H1 (cell line): Measurements from ENCODE around the gene IFNG-AS1. TPM values are rescaled to one million over a fixed set of nuclear protein-coding genes. Genes with fewer than 3 reads are reported as not detected.

Source experiments
- CTCF ChIA-PET: fragments of 300-600 bp; sonication (Branson Sonifier 250); formaldehyde crosslinking; loops from one replicate; lab custom pipeline; 2021; ENCODE audit not compliant: partially characterized antibody; lab: Charles Lee
- POLR2A ChIA-PET: fragments of 300-600 bp; sonication (Branson Sonifier 250); formaldehyde crosslinking; loops from one replicate; lab custom pipeline; 2021; ENCODE audit warnings: inconsistent platforms; ENCODE audit not compliant: partially characterized antibody; lab: Charles Lee
- DNase-seq, 2 experiments: peaks; one replicate each; pipeline versions ENCODE4 v3.0.0 to v3.0.0-alpha.2; 2010 to 2022; ENCODE audit warnings: low spot score in 2 of 2, low read depth in 1 of 2, mixed read lengths in 1 of 2
- FAIRE-seq: peaks from 2 replicates; lab custom pipeline; 2011; peaks lifted over from hg19 to GRCh38; lab: Jason Lieb, UNC
- H2AFZ ChIP-seq: 2 replicates; pipeline ENCODE4 v1.8.1; 2012; ENCODE audit warnings: low read length, inconsistent platforms
- H2AK5ac ChIP-seq: 2 replicates; pipeline ENCODE4 v1.6.1; 2013; ENCODE audit warnings: low read depth, low read length
- H2BK120ac ChIP-seq: replicated peaks from 2 replicates; pipeline ENCODE3; 2013; ENCODE audit warnings: low read depth, low read length, inconsistent platforms
- H2BK12ac ChIP-seq: 2 replicates; pipeline ENCODE4 v1.6.1; 2013; ENCODE audit warnings: low read depth, low read length
- H2BK15ac ChIP-seq: 2 replicates; pipeline ENCODE4 v1.6.1; 2013; ENCODE audit warnings: low read length
- H2BK20ac ChIP-seq: 2 replicates; pipeline ENCODE4 v1.6.1; 2013; ENCODE audit warnings: low read length
- H2BK5ac ChIP-seq: 2 replicates; pipeline ENCODE4 v1.6.1; 2013; ENCODE audit warnings: low read depth, low read length
- H3K14ac ChIP-seq: 2 replicates; pipeline ENCODE4 v1.6.1; 2013; ENCODE audit warnings: inconsistent platforms; ENCODE audit not compliant: insufficient read length
- H3K18ac ChIP-seq: 2 replicates; pipeline ENCODE4 v1.6.1; 2013; ENCODE audit warnings: low read length; ENCODE audit errors: extremely low read depth
- H3K23ac ChIP-seq: 2 replicates; pipeline ENCODE4 v1.6.1; 2013; ENCODE audit warnings: inconsistent platforms; ENCODE audit not compliant: insufficient read length
- H3K23me2 ChIP-seq: 2 replicates; pipeline ENCODE4 v1.6.1; 2013; ENCODE audit warnings: low read depth, low read length
- H3K27ac ChIP-seq: 2 replicates; pipeline ENCODE4 v1.6.1; 2011; ENCODE audit warnings: low read depth, low read length, inconsistent platforms
- H3K27me3 ChIP-seq, 4 experiments: replicated peaks in 1 of 4; 1 replicate in 1 of 4; 2 replicates in 3 of 4; pipeline versions ENCODE4 v1.6.1 to v1.8.1; 2011 to 2013; ENCODE audit warnings: low read length in 3 of 4, mild to moderate bottlenecking in 3 of 4, inconsistent platforms in 2 of 4, mixed read lengths in 2 of 4, moderate library complexity in 1 of 4; ENCODE audit not compliant: control insufficient read depth in 3 of 4, insufficient read depth in 3 of 4; ENCODE audit errors: extremely low read depth in 1 of 4
- H3K36me3 ChIP-seq, 4 experiments: 2 replicates each; pipeline versions ENCODE4 v1.6.1 to v1.8.1; 2011 to 2013; ENCODE audit warnings: mild to moderate bottlenecking in 4 of 4, low read length in 3 of 4, moderate library complexity in 2 of 4, control low read depth in 1 of 4, inconsistent platforms in 1 of 4; ENCODE audit not compliant: insufficient read depth in 4 of 4, control insufficient read depth in 2 of 4
- H3K4ac ChIP-seq: replicated peaks from 2 replicates; pipeline ENCODE3; 2013; ENCODE audit warnings: low read length, low read depth, mixed read lengths, inconsistent platforms; ENCODE audit not compliant: insufficient read length
- H3K4me1 ChIP-seq, 4 experiments: replicated peaks in 1 of 4; 1 replicate in 1 of 4; 2 replicates in 3 of 4; pipeline versions ENCODE4 v1.6.1 to v1.8.1; 2011 to 2013; ENCODE audit warnings: low read length in 3 of 4, inconsistent platforms in 2 of 4, mixed read lengths in 1 of 4; ENCODE audit not compliant: insufficient read depth in 4 of 4, control insufficient read depth in 3 of 4
- H3K4me2 ChIP-seq, 2 experiments: 2 replicates each; pipeline versions ENCODE4 v1.6.1 to v1.8.1; 2011 to 2013; ENCODE audit warnings: low read depth in 2 of 2, low read length in 2 of 2, control low read depth in 1 of 2, inconsistent platforms in 1 of 2, mild to moderate bottlenecking in 1 of 2; ENCODE audit not compliant: insufficient read depth in 1 of 2
- H3K4me3 ChIP-seq, 4 experiments: fragments of 200-600, 300-600 bp in 1 of 4; sonication (generic), shearing (Covaris generic), sonication (Bioruptor Twin) in 1 of 4; 2 replicates each; pipeline versions ENCODE4 v1.5.1 to v1.8.1; 2011 to 2016; ENCODE audit warnings: low read length in 4 of 4, low read depth in 3 of 4, control low read depth in 2 of 4, inconsistent platforms in 2 of 4, mild to moderate bottlenecking in 2 of 4, mixed read lengths in 1 of 4, moderate library complexity in 1 of 4; ENCODE audit not compliant: insufficient read depth in 2 of 4; ENCODE audit errors: extremely low read depth in 1 of 4
- H3K56ac ChIP-seq: replicated peaks from 2 replicates; pipeline ENCODE3; 2013; ENCODE audit warnings: low read depth, mild to moderate bottlenecking, mixed read lengths, low read length, inconsistent platforms; ENCODE audit not compliant: insufficient read length
- H3K79me1 ChIP-seq: 2 replicates; pipeline ENCODE4 v1.6.1; 2013; ENCODE audit warnings: low read depth, low read length, control low read depth
- H3K79me2 ChIP-seq, 2 experiments: 2 replicates each; pipeline versions ENCODE4 v1.6.1 to v1.8.1; 2012 to 2013; ENCODE audit warnings: low read length in 2 of 2, mild to moderate bottlenecking in 2 of 2, inconsistent platforms in 1 of 2; ENCODE audit not compliant: insufficient read depth in 2 of 2, control insufficient read depth in 1 of 2
- H3K9ac ChIP-seq, 4 experiments: replicated peaks in 1 of 4; 1 replicate in 1 of 4; 2 replicates in 3 of 4; pipeline versions ENCODE4 v1.6.1 to v1.8.1; 2011 to 2013; ENCODE audit warnings: low read depth in 3 of 4, low read length in 3 of 4, control low read depth in 2 of 4, mild to moderate bottlenecking in 2 of 4, moderate library complexity in 2 of 4, inconsistent platforms in 1 of 4; ENCODE audit errors: extremely low read depth in 1 of 4
- H3K9me3 ChIP-seq, 2 experiments: 2 replicates each; pipeline versions ENCODE4 v1.6.1 to v1.8.1; 2012 to 2013; ENCODE audit warnings: mild to moderate bottlenecking in 2 of 2, moderate library complexity in 2 of 2, control low read depth in 1 of 2, inconsistent platforms in 1 of 2, low read depth in 1 of 2, low read length in 1 of 2, mixed read lengths in 1 of 2; ENCODE audit not compliant: insufficient read depth in 2 of 2
- H4K20me1 ChIP-seq, 2 experiments: replicated peaks in 1 of 2; 2 replicates each; pipeline versions ENCODE3 to v1.8.1; 2011 to 2013; ENCODE audit warnings: inconsistent platforms in 2 of 2, low read length in 2 of 2, mild to moderate bottlenecking in 1 of 2; ENCODE audit not compliant: insufficient read depth in 2 of 2, control insufficient read depth in 1 of 2
- H4K5ac ChIP-seq: 2 replicates; pipeline ENCODE4 v1.6.1; 2013; ENCODE audit warnings: low read length, low read depth, mixed read lengths, inconsistent platforms; ENCODE audit not compliant: insufficient read length
- H4K8ac ChIP-seq: 2 replicates; pipeline ENCODE4 v1.8.0; 2013; ENCODE audit warnings: mild to moderate bottlenecking, moderate library complexity, low read length, inconsistent platforms; ENCODE audit not compliant: insufficient read depth; ENCODE audit errors: extremely low read depth
- H4K91ac ChIP-seq: replicated peaks from 2 replicates; pipeline ENCODE3; 2013; ENCODE audit warnings: low read length, mixed read lengths, inconsistent platforms; ENCODE audit not compliant: insufficient read length
- ATF3 ChIP-seq: IDR thresholded peaks from 2 replicates; pipeline ENCODE4 v1.6.1; 2011; ENCODE audit warnings: low read depth, mild to moderate bottlenecking, low read length; ENCODE audit not compliant: insufficient read depth
- BACH1 ChIP-seq: IDR thresholded peaks from 2 replicates; pipeline ENCODE4 v1.6.1; 2012; ENCODE audit warnings: low read length, improper control_type of control experiment
- EGR1 ChIP-seq: IDR thresholded peaks from 2 replicates; pipeline ENCODE4 v1.6.1; 2011; ENCODE audit warnings: low read depth, low read length, borderline replicate concordance
- NANOG ChIP-seq: IDR thresholded peaks from 2 replicates; pipeline ENCODE4 v1.6.1; 2011; ENCODE audit warnings: low read length, low read depth, mild to moderate bottlenecking, inconsistent platforms; ENCODE audit not compliant: insufficient read depth, poor library complexity, severe bottlenecking
- NRF1 ChIP-seq: IDR thresholded peaks from 2 replicates; pipeline ENCODE4 v1.6.1; 2011; ENCODE audit warnings: mild to moderate bottlenecking, low read depth, low read length, improper control_type of control experiment
- SIRT6 ChIP-seq: IDR thresholded peaks from one replicate; pipeline ENCODE4 v1.7.1; 2012; ENCODE audit warnings: low read length, inconsistent platforms
- SP2 ChIP-seq: IDR thresholded peaks from 2 replicates; pipeline ENCODE4 v1.6.1; 2012; ENCODE audit warnings: mild to moderate bottlenecking, low read length, inconsistent platforms
- WGBS, 2 experiments: shearing (Covaris generic) in 1 of 2; methylation state at CpG; one replicate each; pipeline versions ENCODE4 v1.1.6 to v1.1.7; 2013 to 2015; ENCODE audit warnings: low lambda C conversion rate in 2 of 2, mixed read lengths in 2 of 2, inconsistent platforms in 1 of 2, low coverage in 1 of 2, missing lambda C conversion rate in 1 of 2; ENCODE audit not compliant: insufficient replicate concordance in 2 of 2, insufficient coverage in 1 of 2, insufficient read length in 1 of 2; ENCODE audit errors: extremely low coverage in 1 of 2, missing lambda C conversion rate in 1 of 2; 5-methylcytosine and 5-hydroxymethylcytosine counted together
- polyA plus RNA-seq, 7 experiments: library from polyadenylated mRNA; depleted of rRNA in 3 of 7; stranded (reverse) in 5 of 7; unstranded in 2 of 7; fragments of >200 nt in 5 of 7; fragments of 200-250 nt in 2 of 7; gene quantifications; 1 replicate in 5 of 7; 2 replicates in 1 of 7; 4 replicates in 1 of 7; pipeline versions ENCODE4 v1.2.1 to v1.2.3, GENCODE V29; 2011 to 2013; ENCODE audit warnings: missing spikeins in 2 of 7, mixed read lengths in 2 of 7
- total RNA-seq: library from RNA; stranded (reverse); fragmentation: NEBNext Ultra II Directional; extraction: Animal tissue kit (Norgen Biotek cat#: 25700); gene quantifications from 2 replicates; pipeline ENCODE4 v1.2.1, GENCODE V29; 2021

IFNG-AS1 gene
- total and polyA plus RNA-seq, 2 of the 8 experiments (the other 6 are each of a cell fraction or from before 2014, with no cell fraction given), result not detected

GRCh38 chr12:67968321-67968720 lies 20.9 kb upstream of the IFNG-AS1 start:
- 79% methylated on average over 2 of the region's 2 CpGs; no CpG with 5 or more reads in 1 of the 2 experiments for WGBS, 2 experiments
- no peaks in the 10 kb centered on the region for H3K36me3 ChIP-seq
- TF ChIP-seq NRF1 (no peak), EGR1 (no peak), BACH1 (no peak), NANOG (no peak), ATF3 (no peak), SP2 (no peak), SIRT6 (no peak)
- TF ChIP-seq, all 59 proteins: peak for 0
- ChIA-PET CTCF (no interaction called here), POLR2A (no interaction called here)
- Histone ChIP-seq H2BK12ac (no peak overlapping the region), H3K18ac (no peak overlapping the region), H3K79me1 (no peaks in the 10 kb centered on the region), H2AK5ac (no peak overlapping the region), H3K27me3 (no peaks in the 10 kb centered on the region), H2AFZ (no peak overlapping the region), H3K27ac (no peak overlapping the region), H3K9me3 (no peaks in the 10 kb centered on the region), H2BK120ac (no peak overlapping the region), H3K23ac (no peak overlapping the region), H3K79me2 (no peaks in the 10 kb centered on the region), H4K5ac (no peak overlapping the region), H3K4ac (no peak overlapping the region), H3K56ac (no peak overlapping the region), H4K91ac (no peak overlapping the region), H3K4me3 (no peak overlapping the region), H2BK20ac (no peak overlapping the region), H4K20me1 (no peaks in the 10 kb centered on the region), H3K9ac (no peak overlapping the region), H2BK15ac (no peak overlapping the region), H3K23me2 (no peaks in the 10 kb centered on the region), H2BK5ac (no peak overlapping the region), H3K4me2 (no peak overlapping the region), H4K8ac (no peak overlapping the region), H3K4me1 (no peaks in the 10 kb centered on the region), H3K14ac (no peak overlapping the region)
- DNase-seq (no peak), FAIRE-seq (no peak)
